Cerebellar nuclear complex (tissue), 1 donor: ENCODE results near the gene CUL2.
"Not testable (repeated sequence)": the region's sequence is repeated elsewhere in the genome, so short reads cannot be mapped to it uniquely, and the experiment has no call there.

Source experiments
- DNase-seq, 2 experiments: peaks; one replicate each; lab custom pipeline; 2025; lab: John Stamatoyannopoulos, UW

The CUL2 gene

DNA sequence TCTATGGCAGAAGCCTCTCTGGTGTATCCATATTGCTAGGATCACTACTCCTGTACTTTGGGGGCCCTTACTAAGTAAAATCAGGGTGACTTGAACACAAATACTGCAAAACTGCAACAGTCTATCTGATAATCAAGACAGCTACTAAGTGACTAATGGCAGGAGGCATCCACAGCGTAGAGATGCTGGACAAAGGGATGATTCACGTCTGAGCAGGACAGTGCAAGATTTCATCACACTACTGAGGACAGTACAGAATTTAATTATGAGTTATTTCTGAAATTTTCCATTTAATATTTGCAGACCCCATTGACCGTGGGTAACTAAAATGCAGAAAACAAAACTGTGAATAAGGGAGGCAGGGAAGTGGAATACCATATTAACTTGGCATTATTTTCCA, 10.4 kb downstream of the CUL2 start:
- DNase-seq = no peak

DNA sequence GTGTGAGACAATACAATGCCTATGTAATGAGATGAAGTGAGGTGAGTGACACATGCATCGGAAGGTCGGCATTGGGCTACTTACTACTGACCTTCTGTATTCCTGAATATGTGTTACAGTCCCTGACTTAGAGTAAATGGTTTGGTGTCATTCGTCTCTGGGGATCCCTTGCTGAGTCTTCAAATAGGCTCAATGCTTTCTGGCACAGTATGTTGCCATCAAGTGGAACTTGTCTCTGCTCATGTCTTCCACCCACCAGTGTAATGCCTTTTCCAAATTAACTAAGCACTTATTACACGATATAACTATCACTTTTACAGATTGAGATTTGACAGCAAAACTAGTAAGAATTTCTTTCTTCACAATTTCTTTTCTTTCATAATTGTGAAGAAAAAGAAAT, 10.9 kb downstream of the CUL2 start:
- no peak for DNase-seq

DNA sequence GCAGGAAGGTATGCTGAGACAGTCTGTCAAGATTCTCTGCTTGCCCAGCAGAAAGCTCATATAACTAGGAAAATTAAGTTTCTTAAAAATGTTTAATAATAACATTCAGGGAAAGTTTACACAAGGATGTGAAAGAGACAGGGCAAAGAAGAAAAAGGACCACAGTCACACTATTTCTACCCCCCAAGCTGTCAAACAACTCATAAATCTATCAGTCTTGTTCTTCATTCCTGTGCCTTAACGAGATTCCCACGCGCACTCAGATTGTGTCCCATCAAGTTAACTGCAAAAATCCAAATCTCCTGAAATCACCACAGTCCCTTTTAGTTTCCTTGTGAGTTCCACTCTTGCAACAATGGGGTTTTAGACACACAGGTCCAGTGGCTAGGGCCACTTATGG, 14.9 kb downstream of the CUL2 start:
- DNase-seq = no peak

DNA sequence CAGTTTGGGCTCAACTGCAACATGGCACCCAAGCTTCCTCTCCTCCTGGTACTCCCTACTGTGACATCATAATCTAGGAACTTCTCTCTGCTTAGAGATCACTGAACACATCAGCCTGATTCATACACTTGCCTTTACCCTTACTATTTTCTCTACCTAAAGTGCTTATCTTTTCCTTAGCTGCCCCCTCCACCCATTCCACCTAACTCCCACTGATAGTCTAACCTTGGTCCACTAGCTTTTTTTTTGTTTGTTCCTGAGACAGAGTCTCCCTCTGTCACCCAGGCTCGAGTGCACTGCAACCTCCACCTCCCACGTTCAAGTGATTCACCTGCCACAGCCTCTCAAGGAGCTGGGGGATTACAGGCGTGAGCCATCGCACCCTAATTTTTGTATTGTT, 15.9 kb downstream of the CUL2 start:
- DNase-seq = no peak

DNA sequence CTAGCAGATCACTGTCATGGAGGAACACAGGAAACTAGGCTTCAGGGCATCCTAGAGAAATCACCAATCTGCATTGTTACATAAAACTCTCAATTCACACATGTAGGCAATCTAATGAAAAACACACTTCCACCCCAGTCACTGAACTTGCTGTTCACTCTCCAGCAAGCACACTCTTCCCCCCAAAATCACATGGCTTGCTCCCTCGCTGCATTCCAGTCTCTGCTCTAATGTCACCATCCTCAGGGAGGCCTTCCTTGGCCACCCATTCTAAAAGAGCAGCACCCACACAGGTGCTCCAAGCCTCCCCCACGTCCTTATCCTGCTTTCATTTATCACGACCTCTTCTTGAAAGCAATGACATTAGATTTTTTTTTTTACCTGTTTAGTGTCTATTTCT, 19.6 kb downstream of the CUL2 start:
- DNase-seq = no peak

DNA sequence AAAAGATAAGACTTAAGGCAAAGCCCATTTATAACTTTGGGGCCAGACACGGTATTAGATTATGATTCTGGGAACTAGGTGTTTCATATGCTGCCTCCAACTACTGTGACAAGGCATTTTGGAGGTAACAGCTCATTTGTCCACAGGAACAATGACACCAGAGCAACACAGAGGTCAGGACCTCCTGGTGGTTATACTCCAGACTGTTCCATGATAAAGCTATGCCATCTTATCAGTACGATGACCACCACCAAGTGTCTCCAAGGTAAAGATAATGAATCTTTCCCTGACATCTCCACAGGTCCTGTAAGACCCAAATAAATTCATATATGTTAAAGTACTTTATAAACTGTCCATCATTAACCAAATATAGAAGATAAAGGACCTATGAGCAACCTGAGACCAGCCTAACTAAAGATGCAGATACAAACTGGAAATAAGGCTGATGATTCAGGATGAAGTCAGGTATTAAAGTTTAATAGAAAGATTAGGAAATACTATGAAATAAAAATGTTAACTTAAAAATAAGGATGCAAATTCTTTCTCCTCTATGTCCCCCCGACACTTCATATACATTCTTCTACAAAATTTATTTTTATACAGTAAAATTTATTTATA, 26.2 kb downstream of the CUL2 start:
- no peak for DNase-seq

DNA sequence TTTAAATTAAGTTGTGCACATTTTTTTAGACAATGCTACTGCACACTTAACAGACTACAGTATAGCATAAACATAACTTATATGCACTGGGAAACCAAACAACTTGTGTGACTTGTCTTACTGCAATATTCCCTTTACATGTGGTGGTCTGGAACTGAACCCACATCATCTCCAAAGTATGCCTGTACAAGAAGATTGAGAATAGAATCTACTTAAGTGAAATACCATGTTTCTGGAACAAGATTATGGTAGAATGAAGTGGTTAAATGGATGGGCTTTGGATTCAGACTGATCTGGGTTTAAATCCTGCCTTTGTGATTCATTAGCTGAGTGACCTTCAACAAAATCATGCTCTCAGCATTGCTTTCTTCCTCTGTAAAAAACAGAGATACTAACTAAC, 30.7 kb downstream of the CUL2 start:
- no peak for DNase-seq

DNA sequence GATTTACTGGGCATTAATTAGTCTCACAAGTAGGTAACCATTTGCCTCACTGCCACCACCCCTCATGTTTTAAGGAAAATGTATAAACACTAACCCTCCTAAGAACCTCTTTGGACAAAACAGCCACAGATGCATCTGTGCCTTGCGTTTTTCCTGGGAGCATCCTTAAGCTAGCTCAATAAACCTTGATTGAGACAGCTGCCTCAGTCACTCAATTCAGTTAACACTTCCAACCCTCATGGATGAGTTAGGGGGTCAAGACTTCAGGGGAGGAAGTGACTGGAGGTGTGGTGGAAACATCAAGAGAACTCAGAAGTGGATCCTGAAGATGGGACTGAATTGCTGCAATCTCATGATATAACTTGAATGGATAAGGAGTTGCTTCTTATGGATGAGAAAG, 31.5 kb downstream of the CUL2 start:
- no peak for DNase-seq

DNA sequence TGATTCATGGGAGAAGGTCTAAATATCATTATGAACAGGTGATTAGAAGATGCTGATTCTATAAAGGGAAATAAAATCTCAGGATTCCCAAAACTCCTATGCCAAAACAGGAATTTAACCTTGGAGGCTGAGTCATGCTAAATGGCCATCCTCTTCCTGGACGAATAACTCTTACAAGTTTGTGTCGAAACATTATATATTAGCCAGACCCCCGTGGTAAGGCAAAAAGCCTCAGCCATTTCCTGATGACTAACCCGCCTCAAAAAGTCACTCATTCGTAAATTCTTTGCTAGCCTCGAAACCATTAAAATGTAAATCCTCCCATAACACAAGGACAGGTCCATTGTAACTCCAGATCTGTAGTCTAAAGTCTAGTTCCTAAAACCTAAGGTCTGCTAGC, 32.0 kb downstream of the CUL2 start:
- no peak for DNase-seq

DNA sequence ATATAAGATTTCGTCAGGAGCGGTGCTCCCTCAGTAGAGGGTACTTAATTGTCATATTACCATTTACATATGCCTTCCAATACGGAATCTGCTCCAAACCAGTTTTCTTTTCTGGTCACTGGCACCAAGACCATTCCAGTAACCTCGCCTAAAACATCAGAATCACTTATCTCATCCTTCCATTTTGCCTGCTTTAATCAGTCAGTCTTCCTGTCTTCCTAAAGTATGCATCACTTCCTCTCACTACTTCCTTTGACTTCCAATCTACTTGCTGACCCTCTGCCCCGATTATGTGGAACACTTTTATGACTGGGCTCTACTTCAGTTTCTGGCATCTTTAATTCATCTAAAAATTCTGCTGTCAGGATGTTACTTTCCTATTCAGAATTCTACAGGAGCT, 33.5 kb downstream of the CUL2 start:
- no peak for DNase-seq

DNA sequence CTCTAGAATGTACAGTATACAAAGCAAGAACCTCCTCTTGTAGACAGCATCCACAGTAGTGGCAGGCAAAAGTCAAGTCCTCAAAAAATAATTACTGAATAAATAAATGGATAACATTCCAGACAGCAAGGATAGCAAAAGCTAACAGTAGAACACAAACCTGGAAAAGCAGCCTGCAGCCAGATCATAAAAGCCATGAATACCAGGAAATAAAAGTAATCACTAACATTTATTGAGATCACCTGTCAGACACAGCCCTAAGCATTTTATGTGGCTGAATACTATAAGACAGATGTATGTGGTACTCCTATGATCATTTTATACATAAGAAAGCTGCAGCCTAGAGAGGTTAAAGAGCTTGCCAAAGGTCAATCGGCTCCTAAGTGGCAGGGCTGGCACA, 34.0 kb downstream of the CUL2 start:
- no peak for DNase-seq

DNA sequence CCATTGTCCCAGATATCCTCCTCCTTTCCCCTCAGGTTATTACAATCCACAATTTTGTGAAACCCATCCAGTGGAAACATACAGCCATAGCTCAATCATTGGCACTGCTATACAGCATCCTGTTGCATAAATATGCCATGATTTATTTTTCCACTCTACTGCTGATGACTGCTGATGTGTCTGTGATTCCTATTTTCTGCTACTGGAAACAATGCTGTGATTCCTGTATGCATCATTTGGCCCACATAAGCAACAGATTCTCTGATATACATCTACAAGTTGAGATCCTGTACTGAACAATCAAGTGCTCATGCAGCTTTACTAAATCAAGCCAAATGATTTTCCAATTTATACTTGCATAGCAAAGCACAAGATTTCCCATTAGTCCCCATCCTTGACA, 39.6 kb downstream of the CUL2 start:
- DNase-seq = no peak

DNA sequence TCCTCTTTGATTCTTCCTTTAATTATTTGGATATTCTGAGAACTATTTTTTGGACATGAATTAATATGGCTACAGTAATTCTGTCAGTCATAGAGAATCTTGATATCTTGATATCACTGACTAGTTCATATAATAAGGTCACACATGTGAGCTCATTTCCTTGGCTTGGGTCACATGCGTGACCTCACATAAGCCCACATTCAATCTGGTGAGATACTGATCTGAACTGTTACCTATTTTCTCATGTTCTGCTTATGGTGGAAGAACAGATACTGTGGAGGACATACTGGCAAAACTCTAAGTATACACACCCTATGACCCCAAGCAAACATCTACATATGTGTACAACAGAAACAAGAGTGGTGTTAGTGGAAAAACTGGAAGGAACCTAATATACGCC, 44.1 kb downstream of the CUL2 start:
- DNase-seq = no peak

DNA sequence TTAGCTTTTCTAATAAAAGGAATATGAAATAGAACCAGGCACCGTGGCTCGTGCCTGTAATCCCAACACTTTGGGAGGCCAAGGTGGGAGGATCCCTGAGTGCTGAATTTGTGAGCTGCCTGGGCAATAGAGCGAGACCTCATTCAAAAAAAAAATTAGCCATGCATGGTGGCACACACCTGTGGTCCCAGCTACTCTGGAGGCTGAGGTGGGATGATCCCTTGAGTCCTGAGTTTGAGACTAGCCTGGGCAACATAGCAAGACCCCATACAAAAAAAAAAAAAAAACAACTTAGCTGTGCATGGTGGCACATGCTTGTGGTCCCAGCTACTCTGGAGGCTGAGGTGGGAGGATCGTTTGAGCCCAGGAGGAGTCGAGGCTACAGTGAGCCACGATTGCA, 44.9 kb downstream of the CUL2 start:
- DNase-seq = not testable (repeated sequence)

DNA sequence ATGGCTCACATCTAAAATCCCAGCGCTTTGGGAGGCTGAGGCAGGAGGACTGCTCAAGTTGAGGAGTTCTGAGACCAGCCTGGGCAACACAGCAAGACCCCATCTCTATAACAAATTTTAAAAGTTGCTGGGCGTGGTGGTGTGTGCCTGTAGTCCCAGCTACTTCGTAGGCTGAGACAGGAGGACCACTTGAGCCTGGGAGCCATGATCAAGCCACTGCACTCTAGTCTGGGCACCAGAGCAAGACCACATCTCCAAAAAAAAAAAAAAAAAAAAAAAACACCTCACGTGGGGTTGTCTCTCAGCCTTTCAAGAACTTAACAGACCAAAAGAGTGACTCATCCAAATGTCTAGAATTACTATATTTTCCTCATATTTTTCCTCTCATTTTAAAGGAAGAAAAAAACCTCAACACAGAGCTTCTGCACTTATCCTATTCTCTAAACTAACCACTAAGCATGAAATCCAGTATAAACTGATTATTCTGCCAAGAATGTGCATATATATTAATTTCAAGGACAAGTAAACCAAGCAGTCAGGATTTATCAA, 46.3 kb downstream of the CUL2 start:
- no peak for DNase-seq

DNA sequence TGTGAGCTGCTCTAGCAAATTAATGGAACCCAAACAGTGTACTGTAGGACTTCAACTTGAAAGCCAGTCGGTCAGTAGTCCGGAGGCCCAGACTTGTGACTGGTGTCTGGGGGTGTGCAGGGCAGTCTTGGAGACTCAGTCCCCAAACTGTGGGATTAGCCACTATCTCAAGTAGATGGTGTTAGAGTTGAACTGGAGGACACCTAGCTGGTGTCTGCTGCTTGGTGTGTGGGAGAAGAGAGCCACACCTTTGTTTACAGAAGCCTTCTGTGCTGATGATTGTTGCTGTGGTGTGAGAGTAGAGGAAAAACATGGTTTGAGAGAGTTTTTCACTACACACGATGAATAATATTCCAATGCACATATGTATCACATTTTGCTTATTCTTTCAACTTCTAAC, 47.4 kb downstream of the CUL2 start:
- no peak for DNase-seq

DNA sequence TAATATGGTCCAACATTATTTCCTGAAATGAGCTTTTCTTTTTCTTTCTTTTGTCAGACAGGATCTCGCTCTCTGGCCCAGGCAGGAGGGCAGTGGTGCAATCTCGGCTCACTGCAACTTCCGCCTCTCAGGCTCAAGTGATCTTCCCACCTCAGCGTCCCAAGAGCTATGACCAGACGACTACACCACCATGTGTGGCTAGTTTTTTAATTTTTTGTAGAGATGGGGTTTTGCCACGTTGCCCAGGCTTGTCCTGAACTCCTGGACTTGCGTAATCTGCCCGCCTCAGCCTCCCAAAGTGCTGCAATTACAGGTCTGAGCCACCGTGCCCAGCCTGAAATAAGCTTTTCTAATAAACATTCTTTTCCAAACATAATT, 48.6 kb downstream of the CUL2 start:
- DNase-seq = no peak

DNA sequence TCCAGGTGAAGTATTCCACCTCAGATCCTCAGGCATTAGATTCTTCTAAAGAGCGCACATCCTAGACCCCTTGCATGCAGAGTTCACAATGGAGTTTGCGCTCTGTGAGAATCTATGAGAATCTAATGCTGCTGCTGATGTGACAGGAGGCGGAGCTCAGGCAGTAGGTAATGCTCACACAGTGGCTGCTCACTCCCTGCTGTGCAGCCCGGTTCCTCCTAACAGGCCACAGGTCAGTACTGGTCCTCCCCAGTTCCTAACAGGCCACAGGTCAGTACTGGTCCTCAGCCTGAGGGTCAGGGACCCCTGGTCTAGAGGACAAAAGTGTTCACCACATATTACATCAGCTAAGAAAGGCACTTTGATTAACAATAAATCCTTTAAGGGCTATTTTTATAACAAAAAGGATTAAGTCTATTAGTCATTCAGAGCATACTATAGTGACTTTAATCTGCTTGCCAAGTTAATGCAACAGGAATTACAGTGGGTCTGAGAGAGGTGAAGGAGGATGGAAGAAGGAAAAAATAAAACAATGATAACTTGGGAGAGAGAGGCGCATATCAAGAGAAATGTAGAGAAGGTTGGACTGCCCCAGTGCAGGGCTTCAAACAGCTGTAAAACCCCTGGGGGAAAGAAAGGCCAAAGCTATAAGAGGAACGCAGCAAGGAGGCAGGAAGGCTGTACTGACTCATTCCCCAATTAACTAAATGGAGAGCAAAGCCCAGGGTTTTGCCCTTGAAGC, 49.2 kb downstream of the CUL2 start:
- DNase-seq = no peak

DNA sequence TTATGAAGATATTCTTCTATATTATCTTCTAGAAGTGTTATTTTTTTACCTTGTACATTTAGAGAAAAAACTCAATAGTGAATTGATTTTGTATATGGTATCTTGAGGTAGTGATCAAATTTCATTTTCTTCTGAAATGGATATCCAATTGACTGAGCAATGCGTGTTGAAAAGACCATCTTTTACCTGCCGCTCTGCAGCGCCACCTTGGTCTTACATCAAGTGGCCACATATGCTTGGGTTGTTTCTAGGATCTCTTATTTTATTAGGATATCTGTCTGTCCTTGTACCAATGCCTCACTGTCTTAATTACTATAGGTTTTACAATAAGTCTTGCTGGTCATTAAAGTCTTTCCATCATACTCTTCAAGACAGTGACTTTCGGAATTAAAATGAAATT, 53.0 kb downstream of the CUL2 start:
- no peak for DNase-seq

DNA sequence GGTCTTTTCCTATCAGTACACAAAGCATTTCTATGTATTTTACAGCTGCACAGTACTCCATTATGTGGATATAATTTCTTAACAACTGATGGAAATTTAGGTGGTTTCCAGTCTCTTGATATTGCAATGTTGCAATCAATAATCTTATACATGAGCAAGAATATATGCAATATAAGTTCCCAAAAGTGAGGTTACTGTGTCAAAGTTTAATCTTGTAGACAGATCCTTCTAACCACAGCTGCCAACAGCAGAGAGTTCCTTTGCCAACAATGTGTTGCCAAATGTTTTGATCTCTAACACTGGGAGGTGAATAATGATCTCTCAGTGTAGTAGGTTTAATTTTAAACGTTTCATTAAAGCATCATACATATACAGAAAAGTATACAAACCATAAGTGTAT, 54.5 kb downstream of the CUL2 start:
- no peak for DNase-seq

DNA sequence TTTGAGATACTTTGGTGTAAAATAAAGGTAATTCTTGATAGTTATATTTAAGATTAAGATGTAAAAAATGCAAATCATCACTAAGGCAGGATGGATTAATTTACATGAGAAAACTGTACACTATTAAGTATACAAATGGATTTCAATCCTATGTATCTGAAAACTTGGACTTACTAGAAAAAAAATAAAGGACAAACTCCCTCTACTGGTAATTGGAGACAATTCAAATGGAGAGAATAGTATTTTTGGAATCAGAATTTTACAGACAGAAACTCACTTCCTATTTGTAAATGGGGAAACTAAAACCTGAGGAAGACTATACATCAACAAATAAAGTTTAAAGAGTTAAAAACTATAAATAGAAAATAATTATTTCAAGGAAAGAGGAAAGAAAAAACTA, 62.6 kb downstream of the CUL2 start:
- no peak for DNase-seq

DNA sequence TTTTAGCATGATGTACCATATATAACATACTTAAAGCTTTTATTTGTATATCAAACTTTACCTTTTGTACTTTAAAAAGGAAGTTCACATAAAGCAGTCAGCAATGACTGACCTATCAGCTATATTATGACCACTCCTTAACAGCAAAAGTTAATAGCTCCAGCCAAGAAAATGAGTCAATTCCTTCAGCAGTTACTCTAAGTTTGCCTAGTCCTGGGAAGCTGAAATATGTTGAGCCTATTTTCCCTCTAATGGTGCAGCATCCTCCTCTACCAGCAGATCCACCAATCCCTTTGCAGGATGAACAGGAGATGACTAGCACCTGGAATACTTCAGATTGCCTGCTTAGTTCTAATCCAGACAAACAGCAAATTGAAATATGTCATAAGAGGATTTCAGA, 64.2 kb downstream of the CUL2 start:
- DNase-seq = no peak

DNA sequence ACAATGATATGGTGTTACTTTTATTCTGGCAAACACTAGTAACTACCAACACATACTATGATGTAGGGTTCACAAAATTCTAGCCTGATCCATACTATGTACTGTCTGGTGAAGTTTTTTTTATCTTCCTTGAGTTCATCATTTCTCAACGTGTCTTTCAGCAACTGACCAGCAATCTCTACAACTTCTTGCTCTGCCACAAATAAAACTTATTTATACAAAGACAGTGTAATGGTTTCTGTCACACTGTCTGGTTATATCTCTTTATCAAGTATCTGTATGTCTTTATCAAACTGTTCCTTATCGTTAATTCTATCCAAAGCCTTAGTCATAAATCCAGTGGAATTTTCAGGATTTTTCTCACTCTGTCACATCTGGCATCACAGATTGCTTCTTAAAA, 69.7 kb downstream of the CUL2 start:
- DNase-seq = no peak
